GM12878 (cell line): ENCODE results near the gene SEPTIN1. TPM values are rescaled to one million over a fixed set of nuclear protein-coding genes. Genes with fewer than 3 reads are reported as not detected.

Experiments
- NFYB ChIP-seq: IDR thresholded peaks from 2 replicates; pipeline ENCODE4 v1.6.1; 2011; ENCODE audit warnings: low read depth, mild to moderate bottlenecking, low read length, improper control_type of control experiment, moderate library complexity; ENCODE audit not compliant: insufficient read depth
- REST ChIP-seq: IDR thresholded peaks from 2 replicates; pipeline ENCODE4 v1.6.1; 2012; ENCODE audit warnings: mild to moderate bottlenecking, low read depth, low read length
- USF2 ChIP-seq: IDR thresholded peaks from 2 replicates; pipeline ENCODE4 v1.6.1; 2011; ENCODE audit warnings: low read depth, low read length, improper control_type of control experiment, borderline replicate concordance
- ZBTB4 ChIP-seq: fragments of 450-650 bp; formaldehyde crosslinking; IDR thresholded peaks from 2 replicates; pipeline ENCODE4 v1.4.0; 2022; ENCODE audit warnings: mild to moderate bottlenecking, moderate library complexity
- polyA plus RNA-seq, 11 experiments: library from polyadenylated mRNA; depleted of rRNA in 4 of 11; unstranded in 6 of 11; stranded (reverse) in 5 of 11; fragments of >200 nt; fragmentation: Nextera tagmentation in 4 of 11; fragmentation: Illumina TruSeq in 1 of 11; extraction: Ambion mirVana in 4 of 11; extraction: Trizol in 1 of 11; gene quantifications; 1 replicate in 1 of 11; 2 replicates in 10 of 11; pipeline versions ENCODE4 v1.2.1 to v1.2.3, GENCODE V29; 2011 to 2016; ENCODE audit warnings: inconsistent platforms in 2 of 11, missing spikeins in 2 of 11, low read depth in 1 of 11
- total RNA-seq, 4 experiments: library from RNA; depleted of rRNA in 3 of 4; stranded (reverse); fragments of >200 nt in 3 of 4; fragmentation: Illumina TruSeq in 1 of 4; extraction: Trizol in 1 of 4; gene quantifications; 2 replicates each; pipeline versions ENCODE4 v1.2.1 to v1.2.3, GENCODE V29; 2013 to 2021

SEPTIN1 gene
- total and polyA plus RNA-seq, 10 of the 15 experiments (the other 5 are each of a cell fraction or from before 2014, with no cell fraction given): 2.8 to 153 (median 94.1) TPM

- TF ChIP-seq REST (no peak), USF2 (no peak), NFYB (no peak), ZBTB4 (CRISPR knock-in tag) (no peak)
Observed at GRCh38 chr16:30398661-30399434, 16.5 kb upstream of the SEPTIN1 start (continued).
